Measurements from ENCODE around the gene MAPK8IP1. TPM values are rescaled to one million over a fixed set of nuclear protein-coding genes. Genes with fewer than 3 reads are reported as not detected.
"Not testable (repeated sequence)": the region's sequence is repeated elsewhere in the genome, so short reads cannot be mapped to it uniquely, and the experiment has no call there.

Gene MAPK8IP1
- total RNA-seq, 1 experiment from 2014 or later, result 24.0 TPM

DNA sequence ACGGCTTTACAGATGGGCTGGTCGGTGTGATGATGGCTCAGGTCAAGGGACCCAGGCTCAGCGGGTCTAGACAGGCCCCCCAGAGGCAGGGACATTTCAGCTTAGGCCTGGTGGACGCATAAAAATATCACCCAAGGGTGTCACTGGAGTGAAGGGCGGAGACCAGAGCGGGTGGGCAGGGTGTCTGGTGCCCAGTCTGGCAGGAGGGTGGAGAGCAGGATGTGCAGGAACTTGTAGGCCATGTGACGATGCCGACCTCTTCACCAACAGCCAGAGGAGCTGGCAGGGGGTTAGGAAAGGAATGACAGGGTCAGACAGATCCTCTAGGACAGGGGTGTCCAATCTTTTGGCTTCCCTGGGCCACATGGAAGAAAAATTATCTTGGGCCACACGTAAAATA lies 4.5 kb downstream of the MAPK8IP1 start:
- no peak for DNase-seq (ENCODE audit: low spot score)

GRCh38 chr11:45890886-45891550 lies 5.6 kb downstream of the MAPK8IP1 start:
- no peak for DNase-seq (ENCODE audit: low spot score)

DNA sequence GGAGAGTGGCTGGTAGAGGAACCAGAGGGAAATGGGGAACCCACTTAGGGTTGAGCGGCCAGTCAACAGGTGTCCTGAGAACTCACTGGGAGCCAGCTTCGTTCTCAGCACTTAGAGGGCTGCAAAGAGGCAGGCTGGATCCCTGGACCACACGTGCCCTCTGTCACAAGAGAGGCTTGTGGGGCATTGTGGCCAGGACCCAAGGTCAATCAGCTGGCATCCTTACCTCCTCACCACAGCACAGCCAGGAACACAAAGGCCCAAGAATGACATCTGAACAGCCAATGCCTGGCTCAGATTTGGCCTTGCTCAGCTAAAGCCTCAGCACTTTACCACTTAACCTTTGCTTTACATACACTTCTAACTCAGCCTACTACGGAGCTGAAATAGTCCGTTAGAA lies 7.4 kb downstream of the MAPK8IP1 start:
- no peak for DNase-seq (ENCODE audit: low spot score)

DNA sequence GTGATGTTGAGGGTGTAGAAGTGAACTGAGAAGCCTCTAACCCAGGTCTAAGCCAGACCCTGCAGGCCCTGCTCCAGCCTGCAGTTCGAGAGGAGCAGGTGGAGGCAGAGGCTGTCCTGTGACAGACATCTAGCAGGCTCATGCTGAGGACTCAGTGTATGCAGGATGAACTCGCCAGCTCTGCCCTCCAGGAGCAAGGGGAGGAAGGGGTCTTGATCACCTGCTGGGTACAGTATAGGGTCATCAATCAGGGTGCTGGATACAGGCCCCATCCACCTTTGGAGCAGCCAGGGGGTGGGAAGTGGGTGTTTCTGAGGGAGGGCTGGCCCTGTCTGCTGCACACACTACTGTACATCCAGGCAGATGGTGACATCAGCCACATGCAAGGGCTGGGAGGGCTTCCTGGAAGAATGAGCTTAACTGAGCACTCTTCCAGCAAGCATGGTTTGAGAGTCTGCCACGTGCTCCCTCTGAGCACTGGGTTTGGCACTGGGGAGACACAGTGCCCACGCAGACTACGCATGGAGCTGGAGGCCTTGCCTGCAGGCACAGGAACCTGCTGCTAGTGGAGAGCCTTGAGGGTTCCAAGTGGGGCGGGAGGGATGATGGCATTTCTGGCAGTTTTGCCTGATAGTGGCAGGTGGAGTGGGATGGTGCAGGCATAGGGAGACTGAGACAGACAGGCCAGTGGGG lies 9.2 kb downstream of the MAPK8IP1 start:
- no peak for DNase-seq (ENCODE audit: low spot score)

- DNase-seq (ENCODE audit: low spot score), result no peak
Measured at GRCh38 chr11:45895553-45896259, 10.3 kb downstream of the MAPK8IP1 start.

- no peak for DNase-seq (ENCODE audit: low spot score)
Measured at GRCh38 chr11:45896422-45896984, 11.1 kb downstream of the MAPK8IP1 start.

- DNase-seq (ENCODE audit: low spot score), result no peak
Measured at GRCh38 chr11:45897556-45897955, 12.1 kb downstream of the MAPK8IP1 start.

DNA sequence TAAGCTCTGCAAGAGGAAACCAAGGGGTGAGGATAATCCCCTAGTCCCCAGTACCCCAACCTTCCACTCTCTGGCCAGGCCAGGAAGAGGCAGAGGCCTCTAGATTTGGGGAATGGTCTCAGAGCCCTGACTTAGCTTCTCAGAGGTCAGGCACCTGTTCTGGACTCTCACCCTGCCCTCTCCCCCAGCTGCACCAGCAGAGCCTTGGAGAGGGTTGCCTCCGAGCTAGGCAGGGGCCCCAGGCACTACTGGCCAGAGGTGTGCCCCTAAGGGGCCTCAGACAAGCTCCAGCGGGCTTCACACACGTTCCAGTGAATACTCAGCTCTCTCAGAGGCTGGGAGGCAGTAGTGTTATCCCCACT lies 13.6 kb downstream of the MAPK8IP1 start:
- DNase-seq (ENCODE audit: low spot score), result no peak

DNA sequence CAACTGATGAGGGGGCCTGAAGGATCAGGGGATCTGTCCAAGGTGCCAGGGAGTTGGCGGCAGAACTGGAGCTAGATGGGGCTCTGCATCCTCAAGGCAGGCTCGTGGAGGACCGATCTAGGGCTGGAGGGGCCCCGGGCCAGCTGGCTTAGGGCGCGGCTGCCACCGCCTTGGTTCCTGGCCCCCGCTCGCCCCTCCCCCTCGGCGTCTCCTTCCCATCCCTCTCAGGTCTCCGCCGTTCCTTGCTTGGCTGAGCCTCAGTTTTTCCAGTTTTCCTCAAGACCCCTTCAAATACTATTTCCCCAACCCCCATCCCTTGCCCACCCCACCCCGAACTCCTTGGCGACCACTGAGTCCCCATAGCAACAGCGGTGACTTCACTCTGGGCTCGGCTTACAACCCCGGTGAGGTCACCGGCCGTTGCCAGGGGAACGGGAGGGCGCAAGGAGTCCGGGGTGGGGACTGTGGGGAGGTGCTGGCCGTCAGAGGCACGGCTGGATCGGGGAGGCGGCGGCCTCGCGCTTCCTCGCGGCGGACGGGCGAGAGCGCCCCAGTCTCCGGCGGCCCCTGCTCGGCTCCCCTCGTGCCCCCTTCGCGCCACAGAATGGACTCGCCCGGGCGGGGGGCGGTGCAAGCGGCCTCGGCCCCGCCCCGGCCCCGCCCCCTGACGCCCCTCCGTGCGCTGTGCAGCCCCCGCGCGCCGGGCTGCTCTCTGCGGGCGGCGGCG lies 14.2 kb downstream of the MAPK8IP1 start:
- DNase-seq (ENCODE audit: low spot score), result peak; percentile 78

DNA sequence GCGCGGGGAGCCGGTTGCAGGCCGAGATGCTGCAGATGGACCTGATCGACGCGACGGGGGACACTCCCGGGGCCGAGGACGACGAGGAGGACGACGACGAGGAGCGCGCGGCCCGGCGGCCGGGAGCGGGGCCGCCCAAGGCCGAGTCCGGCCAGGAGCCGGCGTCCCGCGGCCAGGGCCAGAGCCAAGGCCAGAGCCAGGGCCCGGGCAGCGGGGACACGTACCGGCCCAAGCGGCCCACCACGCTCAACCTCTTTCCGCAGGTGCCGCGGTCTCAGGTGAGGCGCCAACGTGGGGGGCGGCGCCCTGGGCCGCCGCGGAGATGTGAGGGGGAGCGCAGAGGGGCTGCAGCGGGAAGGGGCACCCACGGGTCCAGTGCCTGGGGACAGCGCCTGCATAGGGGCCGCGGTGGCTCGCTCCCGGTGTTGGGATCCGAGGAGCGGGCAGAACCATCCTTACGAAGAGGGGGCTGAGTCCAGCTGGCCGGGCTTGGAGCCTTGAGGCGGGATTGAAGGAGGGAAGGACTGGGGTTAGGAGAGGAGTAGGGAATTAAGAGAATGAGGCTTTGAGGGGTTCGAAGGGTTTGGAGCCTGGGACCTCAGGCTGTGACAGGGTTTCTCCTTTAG lies 14.8 kb downstream of the MAPK8IP1 start:
- DNase-seq (ENCODE audit: low spot score), result not testable (repeated sequence)

- DNase-seq (ENCODE audit: low spot score), result no peak
Measured at GRCh38 chr11:45900916-45901617, 15.6 kb downstream of the MAPK8IP1 start.

GRCh38 chr11:45901626-45902025 lies 16.2 kb downstream of the MAPK8IP1 start:
- DNase-seq (ENCODE audit: low spot score), result no peak

- DNase-seq (ENCODE audit: low spot score), result no peak
Measured at GRCh38 chr11:45902452-45903380, 17.3 kb downstream of the MAPK8IP1 start.

DNA sequence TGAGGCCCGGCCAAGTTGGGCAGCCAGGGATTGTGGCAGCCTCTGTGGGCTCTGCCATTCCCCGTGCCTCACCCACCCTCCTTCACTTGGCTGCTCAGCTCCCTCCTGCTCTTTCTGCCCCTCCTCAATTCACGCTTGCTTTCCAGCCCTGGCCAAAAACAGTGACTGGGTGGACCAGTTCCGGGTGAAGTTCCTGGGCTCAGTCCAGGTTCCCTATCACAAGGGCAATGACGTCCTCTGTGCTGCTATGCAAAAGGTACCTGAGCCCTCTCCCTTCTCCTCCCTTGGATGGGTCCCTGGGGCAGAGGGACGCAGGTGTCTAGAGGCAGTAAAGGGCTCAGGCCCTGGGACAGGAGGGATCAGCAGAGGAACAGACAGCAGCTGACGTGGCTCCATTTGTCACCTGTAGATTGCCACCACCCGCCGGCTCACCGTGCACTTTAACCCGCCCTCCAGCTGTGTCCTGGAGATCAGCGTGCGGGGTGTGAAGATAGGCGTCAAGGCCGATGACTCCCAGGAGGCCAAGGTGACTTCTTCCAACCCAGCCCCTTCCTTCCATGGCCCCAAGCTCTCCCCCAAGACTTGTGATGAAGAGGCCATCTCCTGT lies 19.0 kb downstream of the MAPK8IP1 start:
- DNase-seq (ENCODE audit: low spot score), result no peak

- no peak for DNase-seq (ENCODE audit: low spot score)
Measured at GRCh38 chr11:45905095-45905494, 19.6 kb downstream of the MAPK8IP1 start.

DNA sequence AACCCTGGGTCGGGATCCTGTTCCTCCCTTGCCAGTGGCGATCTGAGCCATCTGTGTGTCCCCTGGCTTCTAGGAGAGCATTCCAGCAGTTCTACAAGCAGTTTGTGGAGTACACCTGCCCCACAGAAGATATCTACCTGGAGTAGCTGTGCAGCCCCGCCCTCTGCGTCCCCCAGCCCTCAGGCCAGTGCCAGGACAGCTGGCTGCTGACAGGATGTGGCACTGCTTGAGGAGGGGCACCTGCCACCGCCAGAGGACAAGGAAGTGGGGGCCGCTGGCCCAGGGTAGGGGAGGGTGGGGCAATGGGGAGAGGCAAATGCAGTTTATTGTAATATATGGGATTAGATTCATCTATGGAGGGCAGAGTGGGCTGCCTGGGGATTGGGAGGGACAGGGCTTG lies 20.1 kb downstream of the MAPK8IP1 start:
- DNase-seq (ENCODE audit: low spot score), result not testable (repeated sequence)

DNA sequence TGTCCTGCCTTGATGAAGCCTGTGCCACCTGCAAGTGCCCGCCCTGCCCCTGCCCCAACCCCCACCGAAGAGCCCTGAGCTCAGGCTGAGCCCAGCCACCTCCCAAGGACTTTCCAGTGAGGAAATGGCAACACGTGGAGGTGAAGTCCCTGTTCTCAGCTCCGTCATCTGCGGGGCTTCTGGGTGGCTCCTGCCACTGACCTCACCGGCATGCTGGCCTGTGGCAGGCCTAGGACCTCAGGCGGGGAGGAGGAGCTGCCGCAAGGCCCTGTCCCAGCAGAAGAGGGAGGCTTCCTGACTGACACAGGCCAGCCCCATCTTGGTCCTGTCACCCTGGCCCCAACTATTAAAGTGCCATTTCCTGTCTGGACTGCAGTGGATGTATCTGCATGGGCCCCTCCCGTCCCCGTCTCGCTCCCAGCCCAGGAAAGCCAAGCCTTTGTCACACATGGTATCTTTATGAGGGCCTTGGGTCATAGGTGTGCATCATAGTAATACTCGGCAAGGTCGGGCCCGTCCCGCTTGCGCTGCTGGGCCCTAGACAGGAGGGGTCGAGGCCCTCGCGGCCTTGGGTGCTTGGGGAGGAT lies 20.7 kb downstream of the MAPK8IP1 start:
- DNase-seq (ENCODE audit: low spot score), result no peak

GRCh38 chr11:45906965-45907611 lies 21.6 kb downstream of the MAPK8IP1 start, which contains the start of gene FREY1:
FREY1 (minus strand) TSS chr11:45907271; CDS start chr11:45907245, 26 bp downstream.
- DNase-seq (ENCODE audit: low spot score), result no peak

Measured in A172 (cell line).